Globus pallidus (tissue), 1 donor: ENCODE data around the gene FAM234A.

Source experiments
- DNase-seq: peaks from one replicate; pipeline ENCODE4 v3.0.0-alpha.2; 2015; ENCODE audit warnings: low spot score

The FAM234A gene

GRCh38 chr16:297832-298231 lies 63.2 kb downstream of the FAM234A start:
- DNase-seq, result no peak

- DNase-seq, result no peak
These were observed 66.6 kb downstream of the FAM234A start for GRCh38 chr16:301235-301634.

- no peak for DNase-seq
These were observed 67.3 kb downstream of the FAM234A start for GRCh38 chr16:301950-302349.

GRCh38 chr16:303760-304505 lies 69.3 kb downstream of the FAM234A start:
- DNase-seq, result no peak

GRCh38 chr16:305916-306626 lies 71.5 kb downstream of the FAM234A start:
- no peak for DNase-seq

- DNase-seq, result no peak
These were observed 72.3 kb downstream of the FAM234A start for GRCh38 chr16:306911-307370.

GRCh38 chr16:307691-308312 lies 73.2 kb downstream of the FAM234A start:
- no peak for DNase-seq

GRCh38 chr16:309476-309875 lies 74.9 kb downstream of the FAM234A start:
- DNase-seq, result no peak

GRCh38 chr16:311725-312124 lies 77.1 kb downstream of the FAM234A start:
- DNase-seq, result no peak

GRCh38 chr16:314351-314750 lies 79.7 kb downstream of the FAM234A start:
- DNase-seq, result no peak

- no peak for DNase-seq
These were observed 80.2 kb downstream of the FAM234A start for GRCh38 chr16:314795-315299.
